Liver (tissue), 9 donors: ENCODE measurements around the gene PATJ. TPM values are rescaled to one million over a fixed set of nuclear protein-coding genes. Genes with fewer than 3 reads are reported as not detected.
"Not testable (repeated sequence)": the region's sequence is repeated elsewhere in the genome, so short reads cannot be mapped to it uniquely, and the experiment has no call there.

ENCODE experiments used
- DNase-seq: peaks from one replicate; pipeline ENCODE4 v3.0.0-alpha.2; 2017; ENCODE audit warnings: low spot score
- H3K27ac ChIP-seq, 2 donors: one replicate each; pipeline ENCODE4 v1.7.0; 2013; ENCODE audit warnings: inconsistent platforms in 2 of 2, low read length in 2 of 2, control low read depth in 1 of 2, low read depth in 1 of 2, mild to moderate bottlenecking in 1 of 2
- H3K27me3 ChIP-seq, 4 donors: one replicate each; pipeline versions ENCODE4 v1.6.1 to v1.7.0; 2013; ENCODE audit warnings: low read length in 3 of 4, inconsistent platforms in 1 of 4, mild to moderate bottlenecking in 1 of 4, moderate library complexity in 1 of 4; ENCODE audit not compliant: control insufficient read depth in 4 of 4, insufficient read depth in 4 of 4
- H3K36me3 ChIP-seq, 4 donors: one replicate each; pipeline versions ENCODE4 v1.6.1 to v1.7.0; 2013; ENCODE audit warnings: low read length in 3 of 4, mild to moderate bottlenecking in 3 of 4, low read depth in 1 of 4, moderate library complexity in 1 of 4; ENCODE audit not compliant: control insufficient read depth in 4 of 4, insufficient read depth in 3 of 4
- H3K4me1 ChIP-seq, 4 donors: one replicate each; pipeline versions ENCODE4 v1.6.1 to v1.7.0; 2013; ENCODE audit warnings: low read length in 3 of 4, mild to moderate bottlenecking in 3 of 4, moderate library complexity in 1 of 4; ENCODE audit not compliant: control insufficient read depth in 4 of 4, insufficient read depth in 4 of 4
- H3K4me3 ChIP-seq, 3 donors: one replicate each; pipeline versions ENCODE4 v1.6.1 to v1.7.0; 2013; ENCODE audit warnings: low read length in 3 of 3, control low read depth in 1 of 3, low read depth in 1 of 3, mild to moderate bottlenecking in 1 of 3
- H3K9ac ChIP-seq, 2 donors: one replicate each; pipeline ENCODE4 v1.7.0; 2013; ENCODE audit warnings: low read length in 2 of 2, mild to moderate bottlenecking in 2 of 2, moderate library complexity in 2 of 2, control low read depth in 1 of 2, low read depth in 1 of 2
- H3K9me3 ChIP-seq, 4 donors: one replicate each; pipeline versions ENCODE4 v1.6.1 to v1.7.0; 2013; ENCODE audit warnings: low read length in 3 of 4; ENCODE audit not compliant: control insufficient read depth in 4 of 4
- ATF3 ChIP-seq: IDR thresholded peaks from 2 replicates; pipeline ENCODE4 v1.6.1; 2016; ENCODE audit warnings: antibody characterized with exemption
- CTCF ChIP-seq: fragments of 150-350 bp; IDR thresholded peaks from 2 replicates; pipeline ENCODE4 v1.5.1; 2017; ENCODE audit warnings: improper control_type of control experiment, low read depth, low read length; ENCODE audit not compliant: missing input control
- EGR1 ChIP-seq, 2 donors: IDR thresholded peaks; 2 replicates each; pipeline ENCODE4 v1.6.1; 2016 to 2018; ENCODE audit warnings: antibody characterized with exemption in 2 of 2, low read depth in 2 of 2
- FOXA1 ChIP-seq: IDR thresholded peaks from 2 replicates; pipeline ENCODE4 v1.6.1; 2016; ENCODE audit warnings: antibody characterized with exemption
- FOXA2 ChIP-seq: IDR thresholded peaks from 2 replicates; pipeline ENCODE4 v1.6.1; 2016; ENCODE audit warnings: antibody characterized with exemption
- GABPA ChIP-seq, 2 donors: IDR thresholded peaks in 1 of 2; conservative IDR thresholded peaks in 1 of 2; 2 replicates each; pipeline ENCODE4 v1.6.1; 2016; ENCODE audit warnings: antibody characterized with exemption in 2 of 2, mild to moderate bottlenecking in 1 of 2, moderate library complexity in 1 of 2
- HNF4A ChIP-seq, 2 donors: conservative IDR thresholded peaks; 2 replicates each; pipeline ENCODE4 v1.6.1; 2016; ENCODE audit warnings: antibody characterized with exemption in 2 of 2, mild to moderate bottlenecking in 2 of 2
- HNF4G ChIP-seq: IDR thresholded peaks from 2 replicates; pipeline ENCODE4 v1.6.1; 2016; ENCODE audit warnings: antibody characterized with exemption
- JUND ChIP-seq, 2 donors: IDR thresholded peaks; 2 replicates each; pipeline ENCODE4 v1.6.1; 2016; ENCODE audit warnings: antibody characterized with exemption in 2 of 2
- MAX ChIP-seq: IDR thresholded peaks from 2 replicates; pipeline ENCODE4 v1.6.1; 2016; ENCODE audit warnings: antibody characterized with exemption
- NR2F2 ChIP-seq: IDR thresholded peaks from 2 replicates; pipeline ENCODE4 v1.6.1; 2016; ENCODE audit warnings: antibody characterized with exemption
- RAD21 ChIP-seq, 2 donors: IDR thresholded peaks; 2 replicates each; pipeline ENCODE4 v1.6.1; 2016; ENCODE audit warnings: antibody characterized with exemption in 2 of 2, mild to moderate bottlenecking in 2 of 2
- REST ChIP-seq: IDR thresholded peaks from 2 replicates; pipeline ENCODE4 v1.6.1; 2016; ENCODE audit warnings: antibody characterized with exemption, mild to moderate bottlenecking
- SP1 ChIP-seq: IDR thresholded peaks from 2 replicates; pipeline ENCODE4 v1.6.1; 2018; ENCODE audit warnings: antibody characterized with exemption, mild to moderate bottlenecking
- TAF1 ChIP-seq: conservative IDR thresholded peaks from 2 replicates; pipeline ENCODE4 v1.6.1; 2016; ENCODE audit warnings: antibody characterized with exemption, mild to moderate bottlenecking
- YY1 ChIP-seq: IDR thresholded peaks from 2 replicates; pipeline ENCODE4 v1.6.1; 2016; ENCODE audit warnings: antibody characterized with exemption, mild to moderate bottlenecking
- WGBS: extraction: QIAGEN DNeasy Blood & Tissue Kit; methylation state at CpG from one replicate; pipeline ENCODE4 v1.1.7; 2013; 5-methylcytosine and 5-hydroxymethylcytosine counted together
- polyA plus RNA-seq, 2 donors: library from polyadenylated mRNA; stranded (reverse) in 1 of 2; unstranded in 1 of 2; fragments of 200-250 nt in 1 of 2; fragments of >200 nt in 1 of 2; fragmentation: Nextera tagmentation in 1 of 2; extraction: Ambion mirVana in 1 of 2; gene quantifications; one replicate each; pipeline versions ENCODE4 v1.2.1 to v1.2.3, GENCODE V29; 2013 to 2015
- total RNA-seq, 2 donors: library from RNA; depleted of rRNA; stranded (reverse); fragments of >200 nt; gene quantifications; one replicate each; pipeline ENCODE4 v1.2.3, GENCODE V29; 2014
- donor health status: healthy.
- donor health status: healthy.
- donor health status: healthy.
- donor health status: healthy.
- donor health status: healthy.

PATJ gene
- total and polyA plus RNA-seq, 4 donors: 5.7 to 29.8 (median 9.0) TPM

GRCh38 chr1:61873994-61874393 lies 131.7 kb downstream of the PATJ start:
- no peak for DNase-seq
- TF ChIP-seq CTCF: no peak
- TF ChIP-seq HNF4G: no peak
- no peak for TF ChIP-seq GABPA (IDR thresholded peaks at IDR 0.05 in 1 of 2, conservative IDR thresholded peaks at IDR 0.05 in 1 of 2)
- no peak for TF ChIP-seq EGR1 (IDR thresholded peaks at IDR 0.05; ENCODE audit: low read depth in 2 of 2)
- no peak for TF ChIP-seq YY1
- no peak for TF ChIP-seq NR2F2
- no peak for TF ChIP-seq FOXA2
- TF ChIP-seq TAF1: no peak
- Histone ChIP-seq H3K27ac (no peak overlapping the region), H3K4me3 (no peak overlapping the region), H3K4me1 (no peaks in the 10 kb centered on the region), H3K9ac (no peak overlapping the region), H3K36me3 (peaks cover 0 to 21% (median 7%) of the 10 kb centered on the region in 4 donors), H3K9me3 (peaks cover 5 to 7% (median 6%) of the 10 kb centered on the region in 4 donors), H3K27me3 (no peaks in the 10 kb centered on the region)
- WGBS: 100% methylated on average over 1 of the region's 1 CpG

- TF ChIP-seq EGR1 (IDR thresholded peaks at IDR 0.05; ENCODE audit: low read depth in 2 of 2) (no peak), ATF3 (no peak), NR2F2 (no peak), GABPA (IDR thresholded peaks at IDR 0.05 in 1 of 2, conservative IDR thresholded peaks at IDR 0.05 in 1 of 2) (no peak), HNF4A (conservative IDR thresholded peaks at IDR 0.05) (no peak), YY1 (no peak), CTCF (no peak), RAD21 (IDR thresholded peaks at IDR 0.05) (no peak), FOXA1 (no peak), REST (no peak), JUND (IDR thresholded peaks at IDR 0.05) (no peak), SP1 (no peak), FOXA2 (no peak), MAX (no peak)
- peaks cover 0 to 19% (median 7%) of the 10 kb centered on the region in 4 donors for H3K36me3 ChIP-seq
- H3K4me3 ChIP-seq: no peak overlapping the region
- H3K4me1 ChIP-seq: no peaks in the 10 kb centered on the region
- H3K27me3 ChIP-seq: no peaks in the 10 kb centered on the region
- peaks cover 5 to 7% (median 6%) of the 10 kb centered on the region in 4 donors for H3K9me3 ChIP-seq
- no peak overlapping the region for H3K27ac ChIP-seq
- DNase-seq: no peak
- no peak overlapping the region for H3K9ac ChIP-seq
- 98% methylated on average over 2 of the region's 2 CpGs for WGBS
Observed at GRCh38 chr1:61875198-61875597, 132.9 kb downstream of the PATJ start.

GRCh38 chr1:61879887-61880474 lies 137.7 kb downstream of the PATJ start:
- WGBS: 95% methylated on average over 5 of the region's 5 CpGs
- H3K36me3 ChIP-seq: peaks cover 0 to 28% (median 6%) of the 10 kb centered on the region in 4 donors
- not testable (repeated sequence) for H3K9me3 ChIP-seq, H3K4me1 ChIP-seq, DNase-seq, H3K9ac ChIP-seq, H3K4me3 ChIP-seq, H3K27me3 ChIP-seq, H3K27ac ChIP-seq
